ENCODE measurements around the gene SH3YL1. TPM values are rescaled to one million over a fixed set of nuclear protein-coding genes. Genes with fewer than 3 reads are reported as not detected.

The SH3YL1 gene
- polyA plus RNA-seq, 1 of the 3 experiments (the other 2 are of a cell fraction): 22.7 TPM

DNA sequence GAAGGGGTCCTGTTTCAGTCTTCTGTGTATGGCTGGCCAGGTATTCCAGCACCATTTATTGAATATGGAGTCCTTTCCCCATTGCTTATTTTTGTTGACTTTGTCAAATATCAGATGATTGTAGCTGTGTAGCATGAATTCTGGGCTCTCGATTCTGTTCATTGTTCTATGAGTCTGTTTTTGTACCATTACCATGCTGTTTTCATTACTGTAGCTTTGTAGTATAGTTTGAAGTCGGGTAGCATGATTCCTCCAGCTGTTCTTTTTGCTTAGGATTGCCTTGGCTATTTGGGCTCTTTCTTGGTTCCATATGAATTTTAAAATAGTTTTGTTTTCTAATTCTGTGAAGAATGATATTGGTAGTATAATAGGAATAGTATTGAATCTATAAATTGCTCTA lies 6.0 kb downstream of the SH3YL1 start:
- no peak for DNase-seq
- Histone ChIP-seq H3K9ac (no peak overlapping the region), H3K27ac (ENCODE audit: low read depth in 2 of 2, low read length in 1 of 2) (no peak overlapping the region), H3K79me2 (ENCODE audit: insufficient read depth) (peaks cover 10% of the 10 kb centered on the region; the same call in 1 of the 2 replicates), H3F3A (replicated peaks; ENCODE audit: insufficient read depth) (no peaks in the 10 kb centered on the region), H3K27me3 (ENCODE audit: insufficient read depth) (no peaks in the 10 kb centered on the region), H4K20me1 (ENCODE audit: insufficient read depth) (no peaks in the 10 kb centered on the region), H3K36me3 (replicated peaks in 1 of 2; ENCODE audit: control insufficient read depth in 1 of 2, insufficient read depth in 2 of 2, low read length in 1 of 2) (peaks cover 23 to 26% of the 10 kb centered on the region in 2 experiments), H3K4me3 (ENCODE audit: low read depth in 2 of 2, low read length in 1 of 2) (no peak overlapping the region), H3K4me2 (no peak overlapping the region), H3K9me2 (no peaks in the 10 kb centered on the region), H3K9me3 (no peaks in the 10 kb centered on the region; the same call in 1 of the 2 replicates), H2AFZ (ENCODE audit: low read depth) (no peak overlapping the region), H3K4me1 (ENCODE audit: control insufficient read depth in 1 of 2, insufficient read depth in 2 of 2, low read depth in 1 of 2, low read length in 1 of 2) (peaks cover 0 to 2% of the 10 kb centered on the region in 2 experiments; a peak in 1 of 4 replicates)
- ChIA-PET CTCF (interaction anchor here (0.8 to 5.9 kb wide), 4 partner anchors 10 to 34 kb away, joined by 3 to 26 read pairs (median 4); no protein-coding TSS in a partner anchor), POLR2A (no interaction called here)
- TF ChIP-seq SIN3A (IDR thresholded peaks at IDR 0.05; ENCODE audit: borderline replicate concordance, low read depth, low read length) (no peak), GABPA (IDR thresholded peaks at IDR 0.05; ENCODE audit: low read depth) (no peak), FOSL2 (IDR thresholded peaks at IDR 0.05; ENCODE audit: borderline replicate concordance, low read depth) (no peak), FOXM1 (IDR thresholded peaks at IDR 0.05; ENCODE audit: low read depth) (no peak), NFIC (IDR thresholded peaks at IDR 0.05; ENCODE audit: borderline replicate concordance) (no peak), FOXJ3 (CRISPR knock-in tag; IDR thresholded peaks at IDR 0.05) (no peak), TCF12 (IDR thresholded peaks at IDR 0.05) (no peak), NRF1 (IDR thresholded peaks at IDR 0.05; ENCODE audit: low read depth, low read length) (no peak)
- TF ChIP-seq, protein P1, sequence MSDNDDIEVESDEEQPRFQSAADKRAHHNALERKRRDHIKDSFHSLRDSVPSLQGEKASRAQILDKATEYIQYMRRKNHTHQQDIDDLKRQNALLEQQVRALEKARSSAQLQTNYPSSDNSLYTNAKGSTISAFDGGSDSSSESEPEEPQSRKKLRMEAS (IDR thresholded peaks at IDR 0.05; ENCODE audit: low read depth): no peak
- TF ChIP-seq, protein P2, sequence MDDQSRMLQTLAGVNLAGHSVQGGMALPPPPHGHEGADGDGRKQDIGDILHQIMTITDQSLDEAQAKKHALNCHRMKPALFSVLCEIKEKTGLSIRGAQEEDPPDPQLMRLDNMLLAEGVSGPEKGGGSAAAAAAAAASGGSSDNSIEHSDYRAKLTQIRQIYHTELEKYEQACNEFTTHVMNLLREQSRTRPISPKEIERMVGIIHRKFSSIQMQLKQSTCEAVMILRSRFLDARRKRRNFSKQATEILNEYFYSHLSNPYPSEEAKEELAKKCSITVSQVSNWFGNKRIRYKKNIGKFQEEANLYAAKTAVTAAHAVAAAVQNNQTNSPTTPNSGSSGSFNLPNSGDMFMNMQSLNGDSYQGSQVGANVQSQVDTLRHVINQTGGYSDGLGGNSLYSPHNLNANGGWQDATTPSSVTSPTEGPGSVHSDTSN (IDR thresholded peaks at IDR 0.05): no peak
- TF ChIP-seq, protein P3, sequence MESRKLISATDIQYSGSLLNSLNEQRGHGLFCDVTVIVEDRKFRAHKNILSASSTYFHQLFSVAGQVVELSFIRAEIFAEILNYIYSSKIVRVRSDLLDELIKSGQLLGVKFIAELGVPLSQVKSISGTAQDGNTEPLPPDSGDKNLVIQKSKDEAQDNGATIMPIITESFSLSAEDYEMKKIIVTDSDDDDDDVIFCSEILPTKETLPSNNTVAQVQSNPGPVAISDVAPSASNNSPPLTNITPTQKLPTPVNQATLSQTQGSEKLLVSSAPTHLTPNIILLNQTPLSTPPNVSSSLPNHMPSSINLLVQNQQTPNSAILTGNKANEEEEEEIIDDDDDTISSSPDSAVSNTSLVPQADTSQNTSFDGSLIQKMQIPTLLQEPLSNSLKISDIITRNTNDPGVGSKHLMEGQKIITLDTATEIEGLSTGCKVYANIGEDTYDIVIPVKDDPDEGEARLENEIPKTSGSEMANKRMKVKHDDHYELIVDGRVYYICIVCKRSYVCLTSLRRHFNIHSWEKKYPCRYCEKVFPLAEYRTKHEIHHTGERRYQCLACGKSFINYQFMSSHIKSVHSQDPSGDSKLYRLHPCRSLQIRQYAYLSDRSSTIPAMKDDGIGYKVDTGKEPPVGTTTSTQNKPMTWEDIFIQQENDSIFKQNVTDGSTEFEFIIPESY (IDR thresholded peaks at IDR 0.05; ENCODE audit: borderline replicate concordance, low read depth): no peak
- TF ChIP-seq, protein P4, sequence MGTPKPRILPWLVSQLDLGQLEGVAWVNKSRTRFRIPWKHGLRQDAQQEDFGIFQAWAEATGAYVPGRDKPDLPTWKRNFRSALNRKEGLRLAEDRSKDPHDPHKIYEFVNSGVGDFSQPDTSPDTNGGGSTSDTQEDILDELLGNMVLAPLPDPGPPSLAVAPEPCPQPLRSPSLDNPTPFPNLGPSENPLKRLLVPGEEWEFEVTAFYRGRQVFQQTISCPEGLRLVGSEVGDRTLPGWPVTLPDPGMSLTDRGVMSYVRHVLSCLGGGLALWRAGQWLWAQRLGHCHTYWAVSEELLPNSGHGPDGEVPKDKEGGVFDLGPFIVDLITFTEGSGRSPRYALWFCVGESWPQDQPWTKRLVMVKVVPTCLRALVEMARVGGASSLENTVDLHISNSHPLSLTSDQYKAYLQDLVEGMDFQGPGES (IDR thresholded peaks at IDR 0.05; ENCODE audit: low read depth, low read length): no peak
- 64% methylated on average over 2 of the region's 2 CpGs for WGBS (ENCODE audit: low lambda C conversion rate)

DNA sequence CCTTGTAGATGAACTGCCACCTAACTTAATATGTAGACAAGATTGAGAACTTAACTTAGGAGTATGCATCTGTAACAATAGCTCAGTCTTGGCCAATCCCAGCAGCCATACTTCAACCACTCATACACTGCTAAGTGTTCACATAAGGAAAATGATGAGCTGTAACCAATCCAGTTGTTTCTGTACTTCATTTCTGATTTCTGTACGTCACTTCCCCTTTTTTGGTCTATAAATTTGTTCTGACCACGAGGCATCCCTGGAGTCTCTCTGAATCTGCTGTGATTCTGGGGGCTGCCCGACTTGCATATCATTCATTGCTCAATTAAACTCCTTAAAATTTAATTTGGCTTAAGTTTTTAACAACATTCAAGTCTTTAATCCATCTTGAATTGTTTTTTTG lies 6.4 kb downstream of the SH3YL1 start:
- no peak overlapping the region for H3K27ac ChIP-seq (ENCODE audit: low read depth in 2 of 2, low read length in 1 of 2)
- DNase-seq: no peak
- H3F3A ChIP-seq (replicated peaks; ENCODE audit: insufficient read depth): no peaks in the 10 kb centered on the region
- H3K4me3 ChIP-seq (ENCODE audit: low read depth in 2 of 2, low read length in 1 of 2): no peak overlapping the region
- peaks cover 23% of the 10 kb centered on the region in 2 experiments for H3K36me3 ChIP-seq (replicated peaks in 1 of 2; ENCODE audit: control insufficient read depth in 1 of 2, insufficient read depth in 2 of 2, low read length in 1 of 2)
- H3K27me3 ChIP-seq (ENCODE audit: insufficient read depth): no peaks in the 10 kb centered on the region
- no peaks in the 10 kb centered on the region for H4K20me1 ChIP-seq (ENCODE audit: insufficient read depth)
- no peaks in the 10 kb centered on the region; the same call in 1 of the 2 replicates for H3K9me3 ChIP-seq
- no peak overlapping the region for H3K4me2 ChIP-seq
- H3K9ac ChIP-seq: no peak overlapping the region
- no peaks in the 10 kb centered on the region for H3K9me2 ChIP-seq
- H3K4me1 ChIP-seq (ENCODE audit: control insufficient read depth in 1 of 2, insufficient read depth in 2 of 2, low read depth in 1 of 2, low read length in 1 of 2): peaks cover 0 to 2% of the 10 kb centered on the region in 2 experiments; a peak in 1 of 4 replicates
- POLR2A ChIA-PET: no interaction called here
- no peak overlapping the region for H2AFZ ChIP-seq (ENCODE audit: low read depth)
- CTCF ChIA-PET: interaction anchor here (0.9 to 5.9 kb wide), 2 partner anchors 10 to 410 kb away, joined by 3 to 26 read pairs; no protein-coding TSS in a partner anchor
- H3K79me2 ChIP-seq (ENCODE audit: insufficient read depth): peaks cover 6% of the 10 kb centered on the region; the same call in 1 of the 2 replicates
- WGBS (ENCODE audit: low lambda C conversion rate): 90% methylated on average over 3 of the region's 3 CpGs
- no peak for TF ChIP-seq RXRA (IDR thresholded peaks at IDR 0.05; ENCODE audit: borderline replicate concordance, low read depth)
- TF ChIP-seq, protein P5, sequence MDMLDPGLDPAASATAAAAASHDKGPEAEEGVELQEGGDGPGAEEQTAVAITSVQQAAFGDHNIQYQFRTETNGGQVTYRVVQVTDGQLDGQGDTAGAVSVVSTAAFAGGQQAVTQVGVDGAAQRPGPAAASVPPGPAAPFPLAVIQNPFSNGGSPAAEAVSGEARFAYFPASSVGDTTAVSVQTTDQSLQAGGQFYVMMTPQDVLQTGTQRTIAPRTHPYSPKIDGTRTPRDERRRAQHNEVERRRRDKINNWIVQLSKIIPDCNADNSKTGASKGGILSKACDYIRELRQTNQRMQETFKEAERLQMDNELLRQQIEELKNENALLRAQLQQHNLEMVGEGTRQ (IDR thresholded peaks at IDR 0.05; ENCODE audit: borderline replicate concordance, low read depth, low read length): no peak
- no peak for TF ChIP-seq RAD21 (IDR thresholded peaks at IDR 0.05; ENCODE audit: low read length)
- TF ChIP-seq, protein P2 (IDR thresholded peaks at IDR 0.05): no peak
- no peak for TF ChIP-seq NRF1 (IDR thresholded peaks at IDR 0.05; ENCODE audit: low read depth, low read length)
- TF ChIP-seq SIN3A (IDR thresholded peaks at IDR 0.05; ENCODE audit: borderline replicate concordance, low read depth, low read length): no peak
- TF ChIP-seq CHD2 (IDR thresholded peaks at IDR 0.05; ENCODE audit: low read length, partially characterized antibody): no peak
- TF ChIP-seq JUND (IDR thresholded peaks at IDR 0.05): no peak
- no peak for TF ChIP-seq MEF2A (IDR thresholded peaks at IDR 0.05; ENCODE audit: borderline replicate concordance, low read depth)
- no peak for TF ChIP-seq TAF1 (IDR thresholded peaks at IDR 0.05; ENCODE audit: borderline replicate concordance, low read depth, low read length)
- no peak for TF ChIP-seq GABPA (IDR thresholded peaks at IDR 0.05; ENCODE audit: low read depth)

Data from SK-N-SH (cell line).